NOMO-1 (cell line): ENCODE measurements around the gene NOG.

Experiments
- DNase-seq, 2 experiments: peaks; one replicate each; lab custom pipeline; 2025; ENCODE audit not compliant: unreplicated experiment in 2 of 2; lab: John Stamatoyannopoulos, UW

The NOG gene

GRCh38 chr17:56633681-56634080 is 40.2 kb downstream of the NOG start:
- no peak for DNase-seq

- no peak for DNase-seq
These were observed 42.1 kb downstream of the NOG start for GRCh38 chr17:56635641-56636040.

- no peak for DNase-seq
These were observed 42.8 kb downstream of the NOG start for GRCh38 chr17:56636265-56636664.

- DNase-seq, result no peak
These were observed 43.8 kb downstream of the NOG start for GRCh38 chr17:56637254-56637653.

GRCh38 chr17:56638591-56639051 is 45.1 kb downstream of the NOG start:
- DNase-seq, result no peak

DNA sequence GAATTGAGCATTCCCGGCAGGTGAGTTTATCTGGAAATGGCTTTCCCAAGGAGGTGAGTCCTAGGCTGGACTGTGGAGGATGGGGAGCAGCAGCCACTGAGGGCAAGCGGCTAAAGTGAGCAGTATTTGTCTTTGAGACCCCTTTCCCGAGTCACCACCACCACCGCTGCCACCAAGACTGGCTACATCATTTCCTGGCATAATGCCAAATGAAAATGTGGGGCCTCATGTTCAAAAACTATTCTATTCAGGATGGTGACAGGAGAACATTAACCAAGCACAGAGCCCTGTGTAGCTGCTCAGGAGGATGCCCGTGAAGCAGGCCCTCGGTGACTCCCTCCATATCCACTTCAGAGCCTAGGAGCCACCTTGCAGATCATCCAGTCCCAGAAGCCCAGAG is 46.0 kb downstream of the NOG start:
- no peak for DNase-seq

- no peak for DNase-seq
These were observed 46.6 kb downstream of the NOG start for GRCh38 chr17:56640116-56640515.

GRCh38 chr17:56641373-56641772 is 47.9 kb downstream of the NOG start:
- no peak for DNase-seq

DNA sequence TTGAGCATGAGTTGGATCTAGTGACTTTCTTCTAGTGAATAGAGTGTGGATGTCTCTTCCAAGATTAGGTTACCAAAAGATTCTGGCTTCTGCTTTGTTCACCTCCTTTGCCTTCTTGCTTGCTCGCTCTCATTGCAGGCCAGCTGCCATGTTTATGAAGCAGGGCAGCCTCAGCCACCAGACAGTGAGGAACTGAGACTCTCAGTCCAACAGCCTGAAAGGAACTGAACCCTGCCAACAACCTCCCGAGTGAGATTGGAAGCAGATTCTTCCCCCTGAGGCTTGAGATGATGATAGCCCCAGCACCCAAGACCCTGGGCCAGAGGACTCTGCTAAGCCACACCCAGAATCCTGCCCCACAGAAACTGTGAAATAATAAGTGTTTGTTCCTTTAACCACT is 48.4 kb downstream of the NOG start:
- peak in 1 of 2 experiments; percentile 20 for DNase-seq

- DNase-seq, result peak in 1 of 2 experiments; percentile 12
These were observed 48.9 kb downstream of the NOG start for GRCh38 chr17:56642424-56642823.
